GM21447 (cell line): ENCODE data around the gene MLLT3.

Experiments used
- ATAC-seq: cut with Tn5 transposase; IDR thresholded peaks from one replicate; pipeline ENCODE4 v1.9.1; 2021; ENCODE audit not compliant: unreplicated experiment

MLLT3 gene

GRCh38 chr9:20518737-20519136, 103.6 kb downstream of the MLLT3 start:
- ATAC-seq: no peak

DNA sequence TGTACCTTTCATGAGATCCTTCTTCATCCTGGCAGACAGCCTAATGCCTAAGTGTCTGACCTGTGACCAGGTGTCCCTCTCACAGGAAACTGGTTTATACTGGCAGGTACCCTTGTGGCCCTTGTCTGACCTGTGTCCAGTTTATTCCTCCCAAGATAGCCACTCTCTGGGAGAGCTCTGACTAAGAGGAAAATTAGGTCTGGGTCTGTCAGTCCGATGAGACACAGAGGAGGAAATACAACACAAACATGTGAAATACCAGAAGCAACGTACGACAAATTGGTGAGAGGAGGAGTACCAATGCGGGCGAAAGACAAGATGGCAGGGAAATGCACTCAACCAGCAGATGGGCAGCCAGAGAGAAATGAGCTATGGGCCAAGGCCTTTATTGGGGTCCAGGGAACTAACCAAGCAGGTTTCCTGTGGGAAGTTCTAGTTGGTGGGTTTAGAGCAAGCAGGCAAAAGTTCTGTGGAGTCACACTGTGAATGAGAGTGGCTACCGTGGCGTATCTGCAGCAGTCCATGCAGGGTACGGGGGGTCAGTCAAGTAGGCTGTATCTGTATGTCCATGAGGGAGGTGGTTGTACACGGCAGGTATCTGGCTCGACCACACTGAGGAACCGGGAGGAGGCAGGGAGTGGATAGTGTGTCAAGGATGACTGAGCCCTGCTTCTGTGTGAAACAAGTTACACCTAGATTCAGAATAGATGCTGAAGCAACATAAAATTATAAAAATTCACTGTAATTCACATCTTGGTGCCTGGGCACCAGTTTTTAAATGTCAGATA, 109.0 kb downstream of the MLLT3 start:
- ATAC-seq: no peak

GRCh38 chr9:20512636-20513035, 109.7 kb downstream of the MLLT3 start:
- ATAC-seq: no peak

DNA sequence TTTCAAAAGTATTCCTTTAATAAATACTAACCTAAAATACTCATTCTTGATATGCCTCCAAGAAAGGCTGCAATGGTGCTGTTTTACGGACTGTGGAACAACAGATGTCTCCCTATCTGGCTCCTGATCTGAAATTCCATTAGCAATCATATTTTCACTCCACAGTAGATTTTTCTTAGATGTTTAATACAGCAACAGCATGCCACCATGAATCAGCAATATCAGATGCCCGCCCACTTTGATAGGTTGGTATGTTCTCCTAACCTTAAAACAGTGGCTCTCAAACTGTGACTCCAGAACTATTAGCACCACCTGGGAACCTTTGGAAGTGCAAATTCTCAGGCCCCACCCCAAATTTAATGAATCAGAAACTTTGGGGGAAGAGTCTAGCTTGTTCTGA, 110.2 kb downstream of the MLLT3 start:
- no peak for ATAC-seq

GRCh38 chr9:20511686-20512085, 110.6 kb downstream of the MLLT3 start:
- ATAC-seq: no peak

GRCh38 chr9:20509466-20509865, 112.8 kb downstream of the MLLT3 start:
- ATAC-seq: no peak

DNA sequence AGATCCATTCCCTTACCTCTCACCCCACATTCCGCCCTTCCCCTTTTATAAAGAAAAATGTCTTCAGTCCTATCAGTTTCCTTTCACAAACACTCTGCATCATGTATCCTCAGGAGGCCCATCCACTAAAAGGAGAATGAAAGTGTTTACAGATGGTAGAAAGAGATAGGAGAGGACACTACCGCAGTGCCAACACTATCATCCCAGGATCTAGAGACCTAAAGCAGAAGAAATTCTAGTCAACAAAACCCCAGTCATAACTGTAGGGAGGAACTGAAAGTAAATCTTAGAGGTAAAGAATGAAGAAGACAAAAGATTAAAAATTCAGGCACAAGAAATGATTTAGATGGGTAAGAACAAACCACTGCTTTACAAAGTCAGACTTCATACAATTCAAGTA, 114.1 kb downstream of the MLLT3 start:
- ATAC-seq: peak; percentile 75

GRCh38 chr9:20507431-20507830, 114.9 kb downstream of the MLLT3 start:
- ATAC-seq: no peak

DNA sequence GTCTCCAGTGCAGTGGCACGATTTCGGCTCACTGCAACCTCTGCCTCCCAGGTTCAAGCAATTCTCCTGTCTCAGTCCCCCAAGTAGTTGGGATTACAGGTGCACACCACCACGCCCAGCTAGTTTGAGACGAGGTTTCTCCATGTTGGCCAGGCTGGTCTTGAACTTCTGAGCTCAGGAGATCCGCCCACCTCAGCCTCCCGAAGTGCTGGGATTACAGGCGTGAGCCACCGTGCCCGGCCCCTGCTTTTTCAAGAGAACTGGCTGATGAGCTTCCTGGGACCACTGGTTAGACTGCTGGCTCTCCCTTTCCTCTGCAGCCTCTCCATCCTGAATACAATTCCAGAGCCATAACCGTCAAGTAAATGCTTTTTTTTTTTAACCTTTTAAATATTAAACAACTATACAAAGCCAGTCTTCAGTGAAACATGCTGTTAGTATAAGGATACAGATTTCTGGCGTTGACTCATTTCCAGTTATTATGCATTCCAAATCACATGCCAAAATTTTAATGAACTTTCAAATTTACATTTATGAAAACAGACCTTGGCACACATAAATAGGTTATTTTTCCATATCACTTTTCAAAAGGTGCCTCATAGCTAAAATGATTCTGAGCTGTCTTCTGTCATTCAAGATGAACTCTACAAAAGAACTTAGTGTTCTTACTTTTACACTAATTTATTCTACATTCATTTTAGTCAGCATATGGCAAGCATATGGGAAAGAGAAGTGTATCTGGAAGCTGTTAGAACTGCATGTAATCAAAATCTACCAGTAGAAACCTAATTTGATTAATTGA, 116.0 kb downstream of the MLLT3 start:
- ATAC-seq: no peak

GRCh38 chr9:20505574-20505973, 116.7 kb downstream of the MLLT3 start:
- no peak for ATAC-seq

DNA sequence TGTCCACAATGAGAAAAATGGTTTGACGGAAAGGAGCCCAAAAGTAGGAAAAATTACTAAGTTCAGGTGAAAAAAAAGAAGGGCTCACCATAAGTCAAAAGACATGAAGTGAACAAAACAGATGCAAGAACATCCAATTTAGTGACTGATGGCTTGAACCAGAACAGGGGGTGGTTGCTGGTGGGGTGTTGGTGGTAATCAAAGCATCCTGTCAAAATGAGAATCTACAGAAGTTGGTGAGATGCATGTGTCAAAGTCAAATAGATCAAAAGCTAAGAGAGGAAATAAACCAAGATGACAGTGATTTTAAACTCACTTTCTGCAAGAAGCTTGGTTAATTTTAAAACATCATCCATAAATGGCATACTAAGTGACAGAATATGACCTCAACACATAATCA, 117.4 kb downstream of the MLLT3 start:
- no peak for ATAC-seq

DNA sequence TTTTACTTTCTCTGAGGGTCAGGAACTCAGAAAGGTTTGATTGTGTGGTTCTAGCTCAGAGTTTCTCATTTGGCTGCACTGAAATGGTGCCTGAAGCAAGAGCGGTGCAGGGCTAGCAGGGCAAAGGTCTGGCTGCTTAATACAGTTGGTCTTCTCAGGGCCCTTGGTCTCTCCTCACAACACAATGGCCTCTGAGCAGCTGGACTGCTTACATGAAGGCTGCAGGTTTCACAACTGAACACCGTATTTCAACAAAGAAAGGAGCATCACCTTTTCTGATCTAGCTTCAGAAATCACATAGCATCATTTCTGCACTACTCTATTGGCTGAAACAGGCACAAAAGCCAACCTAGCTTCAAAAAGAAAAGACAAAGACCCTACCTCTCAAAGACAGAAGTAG, 122.2 kb downstream of the MLLT3 start:
- ATAC-seq: no peak

- ATAC-seq: no peak
Measured at GRCh38 chr9:20499013-20499412, 123.3 kb downstream of the MLLT3 start.

- no peak for ATAC-seq
Measured at GRCh38 chr9:20496328-20496727, 126.0 kb downstream of the MLLT3 start.

- ATAC-seq: no peak
Measured at GRCh38 chr9:20495098-20495497, 127.2 kb downstream of the MLLT3 start.

GRCh38 chr9:20494035-20494434, 128.3 kb downstream of the MLLT3 start:
- no peak for ATAC-seq

DNA sequence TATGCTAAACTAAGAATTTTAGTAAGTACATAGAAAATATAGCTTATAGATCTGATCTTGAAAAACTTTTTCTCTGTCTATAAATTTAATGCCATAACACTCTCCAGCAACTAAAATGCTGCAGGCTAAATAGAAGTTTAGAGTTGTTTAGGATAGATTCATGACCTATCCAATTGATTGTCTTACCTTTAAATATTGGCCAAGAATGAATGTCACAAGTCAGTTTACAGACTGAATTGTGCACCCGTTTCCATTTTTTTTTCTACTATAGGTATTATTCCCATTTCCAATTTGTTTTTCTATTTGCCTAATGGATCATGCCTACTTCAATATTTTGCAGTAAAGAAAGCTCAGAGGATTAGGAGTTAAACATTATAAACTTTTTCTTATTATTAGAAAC, 129.5 kb downstream of the MLLT3 start:
- ATAC-seq: no peak

- ATAC-seq: no peak
Measured at GRCh38 chr9:20491612-20492011, 130.7 kb downstream of the MLLT3 start.

DNA sequence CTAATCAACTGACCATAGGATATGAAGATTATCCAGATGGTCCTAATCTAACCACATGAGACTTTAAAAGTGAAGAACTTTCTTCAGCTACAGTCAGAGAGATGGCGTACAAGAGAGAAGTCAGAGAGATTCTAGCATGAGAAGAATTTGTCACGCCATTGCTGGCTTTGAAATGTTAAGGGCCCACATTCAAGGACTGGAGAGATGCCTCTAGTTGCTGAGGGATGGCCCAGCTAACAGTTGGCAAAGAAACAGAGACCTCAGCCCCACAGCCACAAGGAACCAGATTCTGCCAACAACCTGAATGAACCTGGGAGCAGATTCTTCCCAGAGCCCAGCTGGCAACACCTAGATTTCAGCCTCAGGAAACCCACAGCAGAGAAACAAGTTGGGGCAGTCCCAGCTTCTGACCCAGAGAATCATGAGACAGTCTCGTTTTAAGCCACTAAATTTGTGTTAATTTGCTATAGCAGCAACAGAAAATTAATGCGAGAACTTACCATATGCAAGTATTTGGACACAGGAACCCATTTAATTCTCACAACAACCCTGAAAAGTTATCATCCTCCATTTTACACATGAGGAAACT, 132.0 kb downstream of the MLLT3 start:
- ATAC-seq: peak; percentile 64

DNA sequence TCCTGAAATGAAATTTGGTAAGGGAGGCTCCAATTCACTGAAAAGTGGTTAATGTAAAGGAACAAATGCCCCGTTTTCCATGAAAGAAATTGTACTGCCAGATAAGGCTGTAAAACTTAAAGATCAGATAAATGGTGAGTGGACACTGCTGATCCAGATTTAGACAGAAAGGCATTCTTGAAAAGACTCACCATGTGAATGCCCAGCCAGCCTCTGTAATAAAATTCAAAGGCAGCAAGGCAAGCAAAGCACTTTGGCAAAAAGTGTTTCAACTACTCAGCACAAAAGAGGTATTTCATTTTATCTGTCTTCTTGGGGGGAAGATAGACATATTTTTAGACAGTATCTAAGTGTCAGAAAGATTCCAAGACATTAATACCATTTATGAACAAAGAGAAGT, 133.6 kb downstream of the MLLT3 start:
- no peak for ATAC-seq

- no peak for ATAC-seq
Measured at GRCh38 chr9:20486552-20486951, 135.7 kb downstream of the MLLT3 start.

- ATAC-seq: no peak
Measured at GRCh38 chr9:20481437-20481836, 140.9 kb downstream of the MLLT3 start.
